Stimulated activated CD4-positive, alpha-beta T cell treated with anti-CD3 and anti-CD28 coated beads, Interleukin-2, amount 100 ng/mL, for 24 hours (primary cell): ENCODE measurements around the gene CNGA4.

Experiments used
- DNase-seq, 2 donors: peaks; one replicate each; pipeline ENCODE4 v3.0.0-alpha.2; 2020

The CNGA4 gene

GRCh38 chr11:6238902-6239301 is at the start of gene CNGA4:
Gene CNGA4, plus strand, starts transcription at chr11:6239089. Its CDS starts 118 bp downstream, at chr11:6239207.
- DNase-seq, result no peak

- no peak for DNase-seq
Observed at GRCh38 chr11:6191742-6192141, 47.1 kb upstream of the CNGA4 start.

GRCh38 chr11:6194065-6194581 is 44.8 kb upstream of the CNGA4 start:
- no peak for DNase-seq

- DNase-seq, result no peak
Observed at GRCh38 chr11:6196396-6196795, 42.5 kb upstream of the CNGA4 start.

GRCh38 chr11:6197466-6198200 is 41.3 kb upstream of the CNGA4 start:
- DNase-seq, result no peak

GRCh38 chr11:6199174-6199810 is 39.6 kb upstream of the CNGA4 start, which contains the start of gene OR52W1:
Gene OR52W1, plus strand, starts transcription at chr11:6199224. Its CDS starts 0 bp downstream, at chr11:6199224.
- DNase-seq, result no peak

GRCh38 chr11:6200975-6201374 is 37.9 kb upstream of the CNGA4 start:
- no peak for DNase-seq

GRCh38 chr11:6201481-6201880 is 37.4 kb upstream of the CNGA4 start:
- DNase-seq, result no peak

GRCh38 chr11:6202041-6202440 is 36.8 kb upstream of the CNGA4 start:
- no peak for DNase-seq

- DNase-seq, result no peak
Observed at GRCh38 chr11:6203327-6203726, 35.6 kb upstream of the CNGA4 start.

GRCh38 chr11:6204706-6205105 is 34.2 kb upstream of the CNGA4 start:
- DNase-seq, result no peak

- DNase-seq, result no peak
Observed at GRCh38 chr11:6205366-6205765, 33.5 kb upstream of the CNGA4 start, which contains the start of gene C11orf42. Gene C11orf42, plus strand, starts transcription at chr11:6205557. Its CDS starts 59 bp downstream, at chr11:6205616.

GRCh38 chr11:6206456-6207180 is 32.3 kb upstream of the CNGA4 start:
- DNase-seq, result no peak

- DNase-seq, result no peak
Observed at GRCh38 chr11:6209801-6210200, 29.1 kb upstream of the CNGA4 start.

GRCh38 chr11:6210274-6210955 is 28.5 kb upstream of the CNGA4 start:
- DNase-seq, result no peak

- DNase-seq, result no peak
Observed at GRCh38 chr11:6214530-6214929, 24.4 kb upstream of the CNGA4 start.

- DNase-seq, result no peak
Observed at GRCh38 chr11:6216501-6216900, 22.4 kb upstream of the CNGA4 start.

- DNase-seq, result no peak
Observed at GRCh38 chr11:6217722-6218121, 21.2 kb upstream of the CNGA4 start.

- DNase-seq, result no peak
Observed at GRCh38 chr11:6219359-6219758, 19.5 kb upstream of the CNGA4 start.

- DNase-seq, result no peak
Observed at GRCh38 chr11:6223854-6224253, 15.0 kb upstream of the CNGA4 start.

- no peak for DNase-seq
Observed at GRCh38 chr11:6224421-6224820, 14.5 kb upstream of the CNGA4 start.

- no peak for DNase-seq
Observed at GRCh38 chr11:6225024-6225423, 13.9 kb upstream of the CNGA4 start.

- no peak for DNase-seq
Observed at GRCh38 chr11:6225896-6226295, 13.0 kb upstream of the CNGA4 start.
